HUDEP-2 (cell line): ENCODE measurements around the gene NFKBIB.
"Not testable (repeated sequence)": the region's sequence is repeated elsewhere in the genome, so short reads cannot be mapped to it uniquely, and the experiment has no call there.

Experiments
- DNase-seq, 76 experiments: peaks; one replicate each; lab custom pipeline; 2025; ENCODE audit not compliant: unreplicated experiment in 76 of 76; lab: John Stamatoyannopoulos, UW

Gene NFKBIB

GRCh38 chr19:38922482-38922881 is 22.7 kb downstream of the NFKBIB start:
- DNase-seq = no peak

- no peak for DNase-seq
Measured at GRCh38 chr19:38924388-38924787, 24.6 kb downstream of the NFKBIB start.

DNA sequence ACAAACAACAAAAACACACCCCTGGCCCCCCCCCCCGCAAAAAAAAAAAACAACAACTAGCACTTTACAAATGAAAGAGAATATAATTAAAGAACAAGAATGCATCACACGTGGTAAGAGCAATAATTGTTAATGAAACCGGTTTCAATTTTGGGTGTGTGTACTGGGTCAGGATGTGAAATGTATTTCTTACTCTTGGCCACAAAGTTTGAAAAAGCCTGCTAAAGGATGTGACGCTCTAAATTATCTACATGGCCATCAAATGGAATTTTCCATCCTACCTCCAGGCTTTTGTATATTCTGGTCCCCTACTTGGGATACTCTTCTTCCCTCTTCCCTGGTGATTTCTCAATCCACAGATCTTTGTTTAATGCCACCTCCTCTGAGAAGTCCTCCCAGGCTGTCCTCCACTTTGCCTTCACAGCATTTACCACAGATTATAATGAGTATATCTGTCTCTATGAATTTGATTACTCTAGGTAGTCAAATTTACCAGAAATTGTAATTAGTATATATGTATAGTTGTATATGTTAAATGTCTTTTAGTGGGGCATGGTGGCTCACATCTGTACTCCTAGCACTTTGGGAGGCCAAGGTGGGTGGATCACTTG is 28.7 kb downstream of the NFKBIB start:
- no peak for DNase-seq

GRCh38 chr19:38929929-38930775 is 30.4 kb downstream of the NFKBIB start, which contains the start of gene SARS2:
TSS of gene SARS2 (minus strand) at chr19:38930763. CDS start at chr19:38930736, 27 bp downstream.
- DNase-seq = peak in 75 of 76 experiments; percentile 52 to 100 (median 95)

DNA sequence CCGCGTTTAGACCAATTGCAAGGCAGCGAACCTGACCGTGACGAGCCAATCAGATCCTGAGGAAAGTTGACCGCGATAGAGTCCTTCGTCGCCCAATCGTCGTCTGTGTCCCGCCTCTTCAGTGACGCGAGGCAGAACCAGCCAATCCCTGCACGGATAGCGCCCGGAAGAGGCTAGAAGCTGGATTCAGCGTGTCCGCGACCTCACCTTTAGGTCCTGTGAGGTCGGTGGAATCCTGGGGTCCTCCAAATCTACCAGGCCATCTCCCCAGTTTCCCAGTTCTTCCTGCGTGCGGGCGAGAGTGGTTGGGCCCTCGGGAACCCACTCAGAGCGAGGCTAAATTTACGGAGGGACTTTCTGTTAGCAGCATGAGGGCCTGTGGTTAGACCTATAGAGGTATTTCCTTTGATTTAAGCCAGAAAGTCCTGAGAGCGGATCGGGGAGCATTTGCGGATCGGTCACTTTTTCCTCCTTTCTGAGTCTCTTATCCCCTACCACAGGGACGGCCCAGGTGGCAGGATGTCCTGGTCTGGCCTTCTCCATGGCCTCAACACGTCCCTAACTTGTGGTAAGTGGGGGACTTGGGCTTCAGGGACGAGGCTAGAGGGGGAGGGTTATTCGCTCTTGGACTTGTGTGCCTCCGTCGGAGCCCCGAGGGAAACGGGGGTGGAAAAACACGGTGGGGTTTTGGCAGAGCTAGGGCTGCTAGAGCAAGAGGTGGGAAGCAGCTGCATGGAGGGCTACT is 31.2 kb downstream of the NFKBIB start, which contains the start of gene MRPS12:
MRPS12 (plus strand) TSS at position 169 of the 745 bp plus-strand sequence; CDS start at position 520, 351 bp downstream.
- DNase-seq = peak in 69 of 76 experiments; percentile 69 to 100 (median 99)

DNA sequence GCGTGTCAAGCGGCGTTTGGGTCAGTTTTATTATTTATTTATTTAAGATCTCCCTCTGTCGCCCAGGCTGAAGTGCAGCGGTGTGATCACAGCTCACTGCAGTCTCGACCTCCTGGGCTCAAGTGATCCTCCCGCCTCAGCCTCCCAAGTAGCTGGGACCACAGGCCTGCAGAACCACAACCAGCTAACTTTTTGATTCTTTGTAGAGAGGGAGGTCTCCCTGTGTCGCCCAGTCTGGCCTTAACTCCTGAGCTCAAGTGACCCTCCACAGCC is 31.7 kb downstream of the NFKBIB start:
- DNase-seq = no peak

DNA sequence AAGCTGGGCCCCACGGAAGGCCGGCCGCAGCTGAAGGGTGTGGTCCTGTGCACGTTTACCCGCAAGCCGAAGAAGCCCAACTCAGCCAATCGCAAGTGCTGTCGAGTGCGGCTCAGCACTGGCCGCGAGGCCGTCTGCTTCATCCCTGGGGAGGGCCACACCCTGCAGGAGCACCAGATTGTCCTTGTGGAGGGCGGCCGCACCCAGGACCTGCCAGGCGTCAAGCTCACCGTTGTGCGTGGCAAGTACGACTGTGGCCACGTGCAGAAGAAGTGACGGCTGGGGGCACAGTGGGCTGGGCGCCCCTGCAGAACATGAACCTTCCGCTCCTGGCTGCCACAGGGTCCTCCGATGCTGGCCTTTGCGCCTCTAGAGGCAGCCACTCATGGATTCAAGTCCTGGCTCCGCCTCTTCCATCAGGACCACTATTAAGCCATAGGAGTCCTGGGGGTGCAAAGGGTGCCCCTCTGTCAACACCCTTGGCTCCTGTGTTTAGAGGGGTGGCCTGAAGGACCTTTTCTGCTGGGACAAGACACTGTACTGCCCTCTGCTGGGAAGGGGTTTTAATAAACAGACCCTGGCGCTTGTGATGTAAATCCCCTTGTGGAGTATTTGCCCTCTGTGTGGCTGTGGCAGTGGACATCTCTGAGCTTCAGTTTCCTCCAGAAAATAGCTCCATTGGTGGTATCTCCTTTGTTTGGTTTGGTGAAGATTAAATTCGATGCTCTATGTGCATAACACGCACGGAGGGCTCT is 32.8 kb downstream of the NFKBIB start:
- peak in 50 of 76 experiments; percentile 10 to 74 (median 36) for DNase-seq

- no peak for DNase-seq
Measured at GRCh38 chr19:38933544-38933943, 33.8 kb downstream of the NFKBIB start.

GRCh38 chr19:38939957-38940356 is 40.2 kb downstream of the NFKBIB start:
- DNase-seq = no peak

DNA sequence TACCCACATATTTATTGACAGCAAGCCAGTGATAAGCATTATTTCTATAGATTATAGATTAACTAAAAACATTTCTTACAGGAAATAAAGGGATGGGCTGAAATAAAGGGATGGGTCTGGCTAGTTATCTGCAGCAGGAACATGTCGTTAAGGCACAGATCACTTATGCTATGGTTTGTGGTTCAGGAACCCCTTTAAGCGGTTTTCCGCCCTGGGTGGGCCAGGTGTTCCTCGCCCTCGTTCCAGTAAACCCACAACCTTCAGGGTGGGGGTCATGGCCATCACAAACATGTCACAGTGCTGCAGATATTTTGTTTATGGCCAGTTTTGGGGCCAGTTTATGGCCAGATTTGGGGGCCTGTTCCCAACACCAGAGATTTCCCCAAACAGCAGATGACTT is 41.7 kb downstream of the NFKBIB start:
- not testable (repeated sequence) for DNase-seq

DNA sequence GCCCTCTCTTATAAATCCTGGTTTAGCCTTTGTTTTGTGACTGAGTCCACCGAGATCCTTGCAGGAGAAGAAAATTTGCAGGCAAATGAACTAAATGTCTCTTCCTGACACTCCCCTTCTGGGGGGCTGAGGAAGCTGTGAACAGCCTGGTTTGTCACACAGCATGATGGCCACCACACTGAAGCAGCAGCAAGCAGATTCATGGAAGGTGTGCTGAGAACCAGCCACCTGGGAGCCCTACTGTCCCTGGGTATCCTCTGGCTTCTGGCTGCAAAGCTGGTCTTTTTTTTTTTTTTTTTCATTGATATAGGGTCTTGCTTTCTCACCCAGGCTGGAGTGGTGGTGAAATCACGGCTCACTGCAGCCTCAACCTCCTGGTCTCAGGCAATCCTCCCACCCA is 42.2 kb downstream of the NFKBIB start:
- no peak for DNase-seq

DNA sequence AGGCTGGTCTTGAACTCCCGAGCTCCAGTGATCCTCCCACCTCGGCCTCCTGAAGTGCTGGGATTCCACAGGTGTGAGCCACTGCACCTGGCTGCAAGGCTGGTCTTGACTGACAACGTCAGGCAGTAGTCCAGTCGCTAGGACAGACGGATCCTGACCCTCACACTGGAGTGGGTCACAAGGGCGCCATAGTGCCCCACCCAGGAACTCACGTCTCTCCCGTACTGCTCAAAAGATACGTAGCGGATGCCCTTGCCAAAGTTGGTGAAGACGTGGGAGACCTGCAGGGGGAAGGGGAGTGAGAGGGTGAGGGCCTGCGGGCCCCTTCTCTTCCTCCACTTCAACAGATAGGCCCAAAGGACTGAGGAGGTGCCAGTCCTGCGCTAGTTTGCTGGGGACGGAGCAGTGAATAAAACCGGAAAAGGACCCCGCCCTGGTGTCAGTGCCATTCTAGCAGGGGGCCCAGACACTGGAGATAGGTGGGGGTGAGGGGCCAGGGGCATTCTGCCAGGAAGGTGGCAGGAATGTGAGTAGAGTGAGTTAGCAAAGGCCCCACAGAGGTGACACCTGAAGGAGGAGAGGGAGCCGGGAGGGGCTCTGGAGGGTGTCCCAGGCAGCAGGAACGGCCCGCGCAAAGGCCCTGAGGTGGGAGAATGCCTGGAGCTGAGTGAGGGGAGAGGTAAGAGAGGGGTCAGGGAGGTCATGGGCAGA is 42.9 kb downstream of the NFKBIB start:
- DNase-seq = no peak

GRCh38 chr19:38944981-38945506 is 45.3 kb downstream of the NFKBIB start:
- DNase-seq = peak in 2 of 76 experiments; percentile 6 to 9

- DNase-seq = no peak
Measured at GRCh38 chr19:38945562-38946228, 45.9 kb downstream of the NFKBIB start.

DNA sequence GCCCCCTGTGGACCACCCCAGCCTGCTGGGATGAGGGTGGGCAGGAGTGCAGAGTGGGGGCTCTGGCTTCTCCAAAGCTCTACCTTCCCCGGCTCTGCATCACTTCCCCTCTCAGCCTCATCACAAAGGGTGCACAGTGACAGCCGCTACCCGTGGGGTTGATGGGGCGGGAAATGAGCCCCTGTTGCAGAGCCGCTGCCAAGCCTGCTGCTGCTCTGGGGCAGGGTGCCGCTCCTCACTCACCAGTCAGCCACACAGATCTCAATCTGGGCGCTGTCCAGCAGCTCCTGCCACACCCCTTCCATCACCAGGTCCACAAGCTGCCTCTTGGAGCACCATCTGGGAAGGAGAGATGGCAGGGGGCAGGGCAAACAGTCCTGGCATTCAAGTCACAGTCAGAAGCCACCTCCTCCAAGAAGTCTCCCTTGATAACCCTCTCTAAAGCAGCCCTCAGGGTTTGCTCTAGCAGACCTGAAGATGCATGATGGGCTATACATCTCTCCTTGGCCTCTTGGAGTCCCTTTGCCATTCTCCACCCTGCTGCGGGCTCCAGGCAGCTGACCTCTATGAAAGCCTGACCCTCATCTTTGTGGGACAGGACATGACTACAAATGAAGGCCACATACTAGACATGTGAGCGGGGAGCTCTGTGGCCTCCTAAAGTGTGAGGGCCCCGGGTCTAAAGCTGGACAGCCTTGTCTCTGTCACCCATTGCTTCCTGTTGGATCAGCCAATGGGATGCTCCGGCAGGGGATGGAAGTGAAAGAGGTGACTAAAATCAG is 46.7 kb downstream of the NFKBIB start:
- peak in 1 of 76 experiments; percentile 24 for DNase-seq

DNA sequence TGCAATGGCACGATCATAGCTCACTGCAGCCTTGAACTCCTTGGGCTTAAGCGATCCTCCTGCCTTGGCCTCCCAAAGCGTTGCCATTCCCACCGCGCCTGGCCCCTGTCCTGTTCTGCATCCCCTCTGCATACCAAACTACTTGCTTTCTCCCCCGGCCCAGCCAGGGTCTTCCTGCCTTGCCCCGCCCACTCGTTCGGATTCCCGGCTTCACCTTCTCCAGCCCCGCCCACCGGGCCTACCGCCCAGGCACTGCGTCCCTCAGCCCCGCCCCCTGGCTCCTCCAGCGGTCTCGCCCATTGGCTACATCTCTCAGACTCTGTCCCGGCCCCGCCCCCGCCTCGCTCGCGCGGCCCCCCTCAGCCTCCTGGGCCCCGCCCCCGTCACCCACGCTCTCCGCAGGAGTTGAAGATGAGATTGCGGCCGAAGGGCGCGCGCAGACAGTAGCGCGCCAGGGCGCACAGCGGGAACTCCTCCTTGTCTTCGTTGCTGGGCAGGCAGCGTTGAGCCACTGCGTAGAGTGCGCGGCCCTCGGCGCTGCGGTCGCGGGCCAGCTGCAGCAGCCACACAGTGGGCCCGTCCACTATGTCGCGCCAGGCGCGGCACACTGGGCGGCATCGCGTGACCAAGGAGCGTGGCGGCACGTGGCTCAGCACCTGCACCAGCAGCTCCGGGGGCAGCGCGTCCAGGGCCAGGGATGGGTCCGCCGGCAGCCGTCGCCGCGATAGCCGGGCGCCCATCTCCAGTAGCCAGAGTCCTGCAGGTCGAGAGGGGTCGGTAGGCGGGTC is 50.0 kb downstream of the NFKBIB start:
- DNase-seq = peak in 68 of 76 experiments; percentile 18 to 91 (median 74)

DNA sequence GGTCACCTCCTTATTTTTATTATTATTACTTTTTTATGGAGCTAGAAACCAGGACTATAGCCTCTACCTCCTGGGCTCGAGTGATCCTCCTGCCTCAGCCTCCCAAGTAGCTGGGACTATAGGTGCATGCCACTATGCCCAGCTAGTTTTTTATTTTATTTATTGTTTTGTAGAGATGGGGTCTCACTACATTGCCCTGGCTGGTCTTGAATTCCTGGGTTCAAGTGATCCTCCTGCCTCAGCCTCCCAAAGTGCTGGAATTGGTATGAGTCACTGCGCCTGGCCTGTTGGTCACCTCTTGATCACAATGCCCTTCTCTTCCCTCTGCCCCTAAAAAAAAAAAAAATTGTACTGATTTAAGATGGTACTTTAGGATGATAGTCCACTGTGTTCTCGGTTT is 51.4 kb downstream of the NFKBIB start:
- no peak for DNase-seq
